ENCODE data around the gene MNAT1. TPM values are rescaled to one million over a fixed set of nuclear protein-coding genes. Genes with fewer than 3 reads are reported as not detected.
A peak's percentile ranks its signal among the peaks of the same experiment; 100 is the strongest.
"Not testable (repeated sequence)": the region's sequence is repeated elsewhere in the genome, so short reads cannot be mapped to it uniquely, and the experiment has no call there.

Gene MNAT1
- total RNA-seq, 1 experiment from 2014 or later: 14.0 TPM

GRCh38 chr14:60738843-60739508 lies 4.4 kb downstream of the MNAT1 start:
- no peak for DNase-seq (ENCODE audit: low spot score)

GRCh38 chr14:60744566-60744965 lies 10.0 kb downstream of the MNAT1 start:
- no peak for DNase-seq (ENCODE audit: low spot score)

GRCh38 chr14:60753264-60754119 lies 18.9 kb downstream of the MNAT1 start:
- no peak for DNase-seq (ENCODE audit: low spot score)

GRCh38 chr14:60756847-60757246 lies 22.3 kb downstream of the MNAT1 start:
- DNase-seq (ENCODE audit: low spot score): no peak

- DNase-seq (ENCODE audit: low spot score): no peak
Observed at GRCh38 chr14:60757567-60758002, 23.0 kb downstream of the MNAT1 start.

- no peak for DNase-seq (ENCODE audit: low spot score)
Observed at GRCh38 chr14:60758885-60759284, 24.3 kb downstream of the MNAT1 start.

GRCh38 chr14:60760209-60760608 lies 25.6 kb downstream of the MNAT1 start:
- no peak for DNase-seq (ENCODE audit: low spot score)

GRCh38 chr14:60760644-60761364 lies 26.2 kb downstream of the MNAT1 start:
- DNase-seq (ENCODE audit: low spot score): peak; percentile 65

- DNase-seq (ENCODE audit: low spot score): no peak
Observed at GRCh38 chr14:60768602-60769001, 34.0 kb downstream of the MNAT1 start.

GRCh38 chr14:60771117-60771516 lies 36.6 kb downstream of the MNAT1 start:
- no peak for DNase-seq (ENCODE audit: low spot score)

- no peak for DNase-seq (ENCODE audit: low spot score)
Observed at GRCh38 chr14:60773558-60773957, 39.0 kb downstream of the MNAT1 start.

GRCh38 chr14:60775296-60775695 lies 40.7 kb downstream of the MNAT1 start:
- peak; percentile 3 for DNase-seq (ENCODE audit: low spot score)

- no peak for DNase-seq (ENCODE audit: low spot score)
Observed at GRCh38 chr14:60777856-60778578, 43.5 kb downstream of the MNAT1 start.

GRCh38 chr14:60779745-60780514 lies 45.4 kb downstream of the MNAT1 start:
- not testable (repeated sequence) for DNase-seq (ENCODE audit: low spot score)

- DNase-seq (ENCODE audit: low spot score): not testable (repeated sequence)
Observed at GRCh38 chr14:60780558-60780957, 46.0 kb downstream of the MNAT1 start.

- DNase-seq (ENCODE audit: low spot score): no peak
Observed at GRCh38 chr14:60786905-60787304, 52.3 kb downstream of the MNAT1 start.

GRCh38 chr14:60789656-60790055 lies 55.1 kb downstream of the MNAT1 start:
- no peak for DNase-seq (ENCODE audit: low spot score)

- no peak for DNase-seq (ENCODE audit: low spot score)
Observed at GRCh38 chr14:60790850-60791249, 56.3 kb downstream of the MNAT1 start.

GRCh38 chr14:60796434-60796833 lies 61.9 kb downstream of the MNAT1 start:
- no peak for DNase-seq (ENCODE audit: low spot score)

GRCh38 chr14:60800409-60800808 lies 65.8 kb downstream of the MNAT1 start:
- no peak for DNase-seq (ENCODE audit: low spot score)

- DNase-seq (ENCODE audit: low spot score): no peak
Observed at GRCh38 chr14:60803871-60804270, 69.3 kb downstream of the MNAT1 start.

Data from HT-29 (cell line).